Measurements from ENCODE around the gene SH3PXD2A. TPM values are rescaled to one million over a fixed set of nuclear protein-coding genes. Genes with fewer than 3 reads are reported as not detected.

SH3PXD2A gene
- total RNA-seq, 4 donors from 2014 or later = 35.0 to 54.8 (median 45.4) TPM

GRCh38 chr10:103570844-103571655, 284.3 kb downstream of the SH3PXD2A start:
- DNase-seq (ENCODE audit: low spot score in 2 of 2) = no peak
- no peak for TF ChIP-seq POLR2A (IDR thresholded peaks at IDR 0.05)
- TF ChIP-seq CTCF (IDR thresholded peaks at IDR 0.05) = no peak
- no peak overlapping the region for H3K4me3 ChIP-seq (ENCODE audit: low read depth, poor library complexity, severe bottlenecking)
- intact Hi-C loops (cut with DNase I; ENCODE audit: low total_unique reads) = no loop called here
- WGBS, 2 donors = 88 to 93% methylated on average over 20 to 25 of the region's 28 CpGs

DNA sequence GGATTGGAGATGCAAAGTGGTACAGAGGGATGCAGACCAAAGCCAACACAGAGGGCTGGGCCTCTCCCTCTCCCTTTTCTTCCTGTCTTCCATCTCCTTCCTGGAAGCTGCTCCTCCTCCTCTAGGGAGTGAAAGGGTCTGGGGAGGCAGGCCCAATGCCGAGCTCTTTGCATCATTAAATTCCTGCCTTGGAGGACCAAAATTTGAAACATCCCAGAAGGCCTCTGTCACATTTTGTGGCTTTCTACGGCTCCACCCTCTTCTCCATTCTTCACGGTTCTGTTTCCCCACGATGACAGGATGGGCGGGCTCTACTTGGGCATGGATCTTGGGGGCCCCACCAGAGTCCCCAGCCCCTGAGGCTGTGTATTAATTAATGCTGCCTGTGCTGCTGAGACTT, 285.5 kb downstream of the SH3PXD2A start:
- no peak overlapping the region for H3K4me3 ChIP-seq (ENCODE audit: low read depth, poor library complexity, severe bottlenecking)
- intact Hi-C loops (cut with DNase I; ENCODE audit: low total_unique reads) = no loop called here
- WGBS, 2 donors = 52 to 58% methylated on average over 5 of the region's 5 CpGs
- TF ChIP-seq POLR2A (IDR thresholded peaks at IDR 0.05) (no peak), CTCF (IDR thresholded peaks at IDR 0.05) (no peak)
- no peak for DNase-seq (ENCODE audit: low spot score in 2 of 2)

DNA sequence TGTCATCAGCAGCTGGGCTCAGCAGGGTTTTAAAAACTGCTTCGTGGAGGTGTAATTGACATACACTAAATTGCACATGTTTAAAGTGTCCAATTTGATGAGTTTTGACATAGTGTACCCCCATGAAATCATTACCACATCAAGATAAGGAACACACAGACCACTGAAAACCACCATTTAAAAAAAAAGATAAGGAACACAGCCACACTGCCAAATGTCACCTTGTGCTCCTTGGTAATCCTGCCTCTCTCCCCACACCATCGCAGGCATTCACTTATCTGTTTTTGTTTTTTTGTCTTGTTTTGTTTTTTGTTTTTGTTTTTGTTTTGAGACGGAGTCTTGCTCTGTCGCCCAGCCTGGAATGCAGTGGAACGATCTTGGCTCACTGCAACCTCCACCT, 286.9 kb downstream of the SH3PXD2A start:
- H3K4me3 ChIP-seq (ENCODE audit: low read depth, poor library complexity, severe bottlenecking) = no peak overlapping the region
- intact Hi-C loops (cut with DNase I; ENCODE audit: low total_unique reads) = no loop called here
- DNase-seq (ENCODE audit: low spot score in 2 of 2) = no peak
- no peak for TF ChIP-seq POLR2A (IDR thresholded peaks at IDR 0.05)
- TF ChIP-seq CTCF (IDR thresholded peaks at IDR 0.05) = no peak
- WGBS, 2 donors = 95 to 96% methylated on average over 5 of the region's 5 CpGs

GRCh38 chr10:103566536-103566935, 288.8 kb downstream of the SH3PXD2A start:
- 26 to 36% methylated on average over 3 of the region's 3 CpGs for WGBS, 2 donors
- H3K4me3 ChIP-seq (ENCODE audit: low read depth, poor library complexity, severe bottlenecking) = no peak overlapping the region
- intact Hi-C loops (cut with DNase I; ENCODE audit: low total_unique reads) = no loop called here
- DNase-seq (ENCODE audit: low spot score in 2 of 2) = no peak
- no peak for TF ChIP-seq POLR2A (IDR thresholded peaks at IDR 0.05)
- TF ChIP-seq CTCF (IDR thresholded peaks at IDR 0.05) = no peak

DNA sequence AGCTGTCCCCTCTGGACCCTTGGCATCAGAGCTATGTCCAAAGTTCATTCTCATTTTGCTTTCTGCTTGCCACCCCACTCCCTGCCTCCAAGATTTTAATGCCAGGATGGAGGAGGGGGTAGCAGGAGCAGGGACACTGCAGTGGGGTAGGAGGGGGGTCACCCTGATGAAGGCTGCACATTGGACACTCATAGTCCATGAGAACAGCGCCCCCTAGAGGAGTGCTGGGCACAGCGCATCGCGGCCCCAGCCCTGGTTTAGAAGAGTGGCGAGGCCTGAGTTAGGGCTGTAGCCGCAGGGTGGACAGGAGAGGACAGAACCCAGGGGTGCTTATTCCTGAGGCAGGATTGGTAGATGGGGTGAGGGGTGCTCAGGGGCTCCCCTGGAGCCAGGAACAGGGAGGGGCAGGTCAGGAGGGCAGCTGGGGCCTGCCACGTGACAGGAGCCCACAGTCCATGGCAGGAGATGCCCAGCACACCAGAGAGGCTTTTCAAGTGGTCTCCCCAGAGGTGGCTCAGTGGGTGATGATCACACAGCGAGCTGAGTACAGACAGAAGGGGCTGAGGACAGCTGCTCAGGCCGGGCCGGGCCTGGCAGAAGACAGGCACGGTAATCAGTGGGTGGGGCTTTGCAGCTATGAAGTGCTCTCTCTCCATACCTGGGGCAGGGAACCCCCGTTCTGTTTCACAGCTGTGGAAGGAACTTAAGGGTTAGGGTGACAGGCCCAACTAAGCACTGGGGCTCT, 290.4 kb downstream of the SH3PXD2A start:
- TF ChIP-seq CTCF (IDR thresholded peaks at IDR 0.05) (no peak), POLR2A (IDR thresholded peaks at IDR 0.05) (no peak)
- 71 to 73% methylated on average over 12 of the region's 12 CpGs for WGBS, 2 donors
- intact Hi-C loops (cut with DNase I; ENCODE audit: low total_unique reads) = no loop called here
- DNase-seq (ENCODE audit: low spot score in 2 of 2) = no peak
- H3K4me3 ChIP-seq (ENCODE audit: low read depth, poor library complexity, severe bottlenecking) = no peak overlapping the region
